HG02852 (cell line): ENCODE measurements around the gene F2.
"Not testable (repeated sequence)": the region's sequence is repeated elsewhere in the genome, so short reads cannot be mapped to it uniquely, and the experiment has no call there.

Experiments used
- ATAC-seq: cut with Tn5 transposase; IDR thresholded peaks from one replicate; pipeline ENCODE4 v1.9.1; 2021; ENCODE audit warnings: mild to moderate bottlenecking, moderate library complexity; ENCODE audit not compliant: unreplicated experiment

F2 gene

GRCh38 chr11:46719048-46719542 lies at the start of gene F2:
Gene F2, plus strand, starts transcription at chr11:46719213. Its CDS starts 23 bp downstream, at chr11:46719236.
- no peak for ATAC-seq

GRCh38 chr11:46669711-46670139 lies 49.3 kb upstream of the F2 start:
- ATAC-seq = no peak

- not testable (repeated sequence) for ATAC-seq
These were observed 48.5 kb upstream of the F2 start for GRCh38 chr11:46670521-46670920.

GRCh38 chr11:46671958-46672315 lies 47.1 kb upstream of the F2 start:
- ATAC-seq = no peak

GRCh38 chr11:46672381-46672839 lies 46.6 kb upstream of the F2 start:
- ATAC-seq = no peak

- ATAC-seq = no peak
These were observed 45.1 kb upstream of the F2 start for GRCh38 chr11:46673713-46674462.

- ATAC-seq = no peak
These were observed 44.3 kb upstream of the F2 start for GRCh38 chr11:46674463-46675287.

- ATAC-seq = no peak
These were observed 43.6 kb upstream of the F2 start for GRCh38 chr11:46675288-46675851.

- ATAC-seq = no peak
These were observed 43.1 kb upstream of the F2 start for GRCh38 chr11:46675949-46676348.

- no peak for ATAC-seq
These were observed 42.4 kb upstream of the F2 start for GRCh38 chr11:46676436-46677158.

GRCh38 chr11:46677169-46677568 lies 41.8 kb upstream of the F2 start:
- ATAC-seq = no peak

- no peak for ATAC-seq
These were observed 40.8 kb upstream of the F2 start for GRCh38 chr11:46677991-46678740.

GRCh38 chr11:46678741-46679130 lies 40.3 kb upstream of the F2 start:
- no peak for ATAC-seq

- no peak for ATAC-seq
These were observed 39.5 kb upstream of the F2 start for GRCh38 chr11:46679241-46680163.

- ATAC-seq = no peak
These were observed 38.8 kb upstream of the F2 start for GRCh38 chr11:46680164-46680760.

- no peak for ATAC-seq
These were observed 38.2 kb upstream of the F2 start for GRCh38 chr11:46680815-46681214.

GRCh38 chr11:46681814-46682213 lies 37.2 kb upstream of the F2 start:
- ATAC-seq = no peak
